T follicular helper cell (primary cell): Measurements from ENCODE around the gene SLC25A2.
"Not testable (repeated sequence)": the region's sequence is repeated elsewhere in the genome, so short reads cannot be mapped to it uniquely, and the experiment has no call there.

ENCODE experiments used
- DNase-seq: peaks from one replicate; pipeline ENCODE4 v3.0.0-alpha.2; 2020; ENCODE audit warnings: low read depth

SLC25A2 gene

GRCh38 chr5:141316963-141317362 is 13.1 kb upstream of the SLC25A2 start:
- not testable (repeated sequence) for DNase-seq

- no peak for DNase-seq
Measured at GRCh38 chr5:141313711-141314110, 9.9 kb upstream of the SLC25A2 start.

DNA sequence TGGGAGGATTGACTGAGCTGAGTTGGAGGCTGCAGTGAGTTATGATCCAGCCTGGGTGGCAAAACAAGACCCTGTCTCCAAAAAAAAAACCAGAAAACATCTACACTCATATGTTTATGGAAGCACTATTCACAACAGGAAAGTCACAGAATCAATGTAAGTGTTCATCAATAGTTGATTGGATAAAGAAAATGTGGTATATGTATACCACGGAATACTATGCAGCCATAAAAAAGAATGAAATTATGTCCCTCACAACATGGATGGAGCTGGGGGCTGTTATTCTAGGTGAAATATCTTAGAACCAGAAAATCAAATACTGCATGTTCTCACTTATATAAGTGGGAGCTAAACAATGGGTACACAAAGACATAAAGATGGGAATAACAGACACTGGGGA is 2.8 kb upstream of the SLC25A2 start:
- no peak for DNase-seq

DNA sequence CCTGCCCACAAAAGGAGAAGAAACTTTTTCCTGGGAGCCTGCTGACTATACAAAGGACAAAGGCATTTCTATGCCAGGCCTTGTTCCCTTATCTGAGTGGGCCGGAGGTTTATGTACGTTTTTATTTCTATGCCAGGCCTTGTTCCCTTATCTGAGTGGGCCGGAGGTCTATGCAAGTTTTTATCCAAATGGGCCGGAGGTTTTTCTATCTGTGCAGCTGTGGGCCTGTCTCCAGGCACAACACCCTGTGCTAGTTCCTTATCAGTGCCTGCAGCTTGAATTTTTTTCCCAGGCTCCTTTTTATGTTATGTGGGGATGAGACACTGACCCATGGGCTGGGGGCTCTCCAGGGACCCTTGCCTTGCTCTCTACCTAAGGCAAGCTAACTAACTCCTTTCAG is 5.5 kb downstream of the SLC25A2 start:
- no peak for DNase-seq

DNA sequence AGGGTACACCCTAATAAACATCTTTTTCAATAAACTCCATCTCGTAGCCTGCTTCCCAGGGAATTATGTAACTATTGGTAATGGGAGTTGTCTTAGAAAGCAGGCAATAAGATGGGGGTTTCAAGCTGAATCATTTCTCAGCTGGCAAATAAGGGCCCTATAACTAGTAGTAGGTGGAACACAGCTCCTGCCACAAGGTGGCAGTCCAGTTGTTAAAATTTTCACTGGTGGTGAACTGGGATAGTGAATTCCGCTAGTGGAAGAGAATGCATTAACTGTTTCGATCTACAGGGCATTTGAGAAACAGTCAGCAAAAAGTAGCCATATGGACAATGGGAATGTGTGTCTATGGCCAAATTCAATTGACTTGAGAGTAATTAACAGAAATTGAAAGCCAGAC is 30.9 kb downstream of the SLC25A2 start:
- no peak for DNase-seq

- DNase-seq = no peak
Measured at GRCh38 chr5:141269195-141269594, 34.7 kb downstream of the SLC25A2 start.

DNA sequence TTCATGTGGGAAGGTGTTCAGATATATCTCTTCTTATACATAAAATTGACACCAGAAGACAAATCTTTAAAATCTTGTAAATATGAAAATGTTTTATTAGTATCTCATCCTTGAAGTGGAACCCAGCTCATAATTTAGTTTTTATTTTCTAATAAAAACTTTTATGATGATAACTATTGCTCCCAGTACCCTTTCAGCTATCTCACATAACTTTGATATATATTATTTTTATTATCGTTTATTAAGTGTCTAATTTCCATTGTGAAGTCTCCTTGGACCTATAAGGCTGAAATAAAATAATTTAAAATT is 42.7 kb downstream of the SLC25A2 start:
- DNase-seq = no peak

DNA sequence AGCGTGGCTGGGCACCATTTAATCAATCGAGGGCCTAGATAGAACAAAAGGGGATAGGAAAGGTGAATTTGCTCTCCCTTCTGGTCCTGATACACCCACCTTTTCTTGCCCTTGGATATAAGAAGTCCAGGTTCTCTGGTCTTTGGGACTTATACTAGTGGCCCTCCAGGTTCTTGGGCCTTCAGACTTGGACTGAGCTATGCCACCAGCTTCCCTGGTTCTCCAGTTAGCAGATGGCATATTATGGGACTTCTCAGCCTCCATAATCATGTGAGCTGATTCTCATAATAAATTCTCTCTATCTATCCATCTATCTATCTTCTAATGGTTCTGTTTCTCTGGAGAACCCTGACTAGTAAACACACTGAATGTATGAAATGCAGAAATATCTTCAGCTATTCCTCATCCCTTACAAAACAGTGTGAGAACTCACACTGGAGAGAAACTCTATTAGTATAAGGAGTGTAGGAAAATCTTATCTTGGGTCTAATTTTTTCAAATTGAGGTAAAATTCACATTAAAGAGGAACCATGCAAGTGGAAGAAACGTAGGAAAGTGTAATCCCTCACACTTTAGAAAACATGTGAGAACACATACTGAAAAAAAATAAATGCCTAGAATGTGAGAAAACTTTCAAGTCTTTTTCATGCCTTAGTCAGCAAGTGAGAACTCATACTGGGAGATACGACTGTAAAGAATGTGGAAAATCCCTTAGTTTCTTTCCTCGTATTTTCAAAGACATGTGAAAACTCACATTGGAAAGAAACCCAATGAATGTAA is 43.2 kb downstream of the SLC25A2 start:
- no peak for DNase-seq

GRCh38 chr5:141258948-141259347 is 44.9 kb downstream of the SLC25A2 start:
- DNase-seq = no peak

- DNase-seq = no peak
Measured at GRCh38 chr5:141258464-141258863, 45.4 kb downstream of the SLC25A2 start.
